Measurements from ENCODE around the gene GDF10.

Gene GDF10

GRCh38 chr10:47339186-47339735 is 39.3 kb downstream of the GDF10 start:
- no peak for ATAC-seq
- TF ChIP-seq PPARA (CRISPR knock-in tag; IDR thresholded peaks at IDR 0.05; ENCODE audit: borderline replicate concordance) (no peak), CSDC2 (CRISPR knock-in tag; IDR thresholded peaks at IDR 0.05) (no peak), TOX (CRISPR knock-in tag; IDR thresholded peaks at IDR 0.05; ENCODE audit: borderline replicate concordance) (no peak), ZNF70 (CRISPR knock-in tag; IDR thresholded peaks at IDR 0.05) (no peak), ZFP3 (CRISPR knock-in tag; IDR thresholded peaks at IDR 0.05) (no peak), OSR1 (CRISPR knock-in tag; IDR thresholded peaks at IDR 0.05) (no peak), TCF4 (CRISPR knock-in tag; IDR thresholded peaks at IDR 0.05; ENCODE audit: borderline replicate concordance) (no peak), ISL1 (CRISPR knock-in tag; IDR thresholded peaks at IDR 0.05) (no peak), ESRRG (CRISPR knock-in tag; IDR thresholded peaks at IDR 0.05) (no peak), GLIS3 (CRISPR knock-in tag; IDR thresholded peaks at IDR 0.05) (no peak), ZFP30 (CRISPR knock-in tag; IDR thresholded peaks at IDR 0.05) (no peak)

- ATAC-seq: peak; percentile 51
- TF ChIP-seq POU6F1 (CRISPR knock-in tag; IDR thresholded peaks at IDR 0.05; ENCODE audit: borderline replicate concordance, low read depth) (no peak), ZC3H10 (CRISPR knock-in tag; IDR thresholded peaks at IDR 0.05) (no peak), ZNF70 (CRISPR knock-in tag; IDR thresholded peaks at IDR 0.05) (no peak), TCF4 (CRISPR knock-in tag; IDR thresholded peaks at IDR 0.05; ENCODE audit: borderline replicate concordance) (no peak), CSDC2 (CRISPR knock-in tag; IDR thresholded peaks at IDR 0.05) (no peak), ZNF565 (CRISPR knock-in tag; conservative IDR thresholded peaks at IDR 0.05; ENCODE audit: low read depth) (no peak), RARB (CRISPR knock-in tag; IDR thresholded peaks at IDR 0.05) (no peak), ISL1 (CRISPR knock-in tag; IDR thresholded peaks at IDR 0.05) (no peak), GLIS3 (CRISPR knock-in tag; IDR thresholded peaks at IDR 0.05) (no peak), PPARA (CRISPR knock-in tag; IDR thresholded peaks at IDR 0.05; ENCODE audit: borderline replicate concordance) (no peak), ZNF8 (CRISPR knock-in tag; IDR thresholded peaks at IDR 0.05) (no peak), ZFP30 (CRISPR knock-in tag; IDR thresholded peaks at IDR 0.05) (no peak), CREB5 (CRISPR knock-in tag; IDR thresholded peaks at IDR 0.05; ENCODE audit: low read depth) (no peak), ZFP3 (CRISPR knock-in tag; IDR thresholded peaks at IDR 0.05) (no peak), ARNTL (CRISPR knock-in tag; IDR thresholded peaks at IDR 0.05; ENCODE audit: borderline replicate concordance, low read depth) (no peak), ESRRG (CRISPR knock-in tag; IDR thresholded peaks at IDR 0.05) (no peak), SNAI2 (CRISPR knock-in tag; IDR thresholded peaks at IDR 0.05) (no peak), TOX (CRISPR knock-in tag; IDR thresholded peaks at IDR 0.05; ENCODE audit: borderline replicate concordance) (no peak), PATZ1 (CRISPR knock-in tag; IDR thresholded peaks at IDR 0.05; ENCODE audit: borderline replicate concordance) (no peak)
- TF ChIP-seq, protein P1, sequence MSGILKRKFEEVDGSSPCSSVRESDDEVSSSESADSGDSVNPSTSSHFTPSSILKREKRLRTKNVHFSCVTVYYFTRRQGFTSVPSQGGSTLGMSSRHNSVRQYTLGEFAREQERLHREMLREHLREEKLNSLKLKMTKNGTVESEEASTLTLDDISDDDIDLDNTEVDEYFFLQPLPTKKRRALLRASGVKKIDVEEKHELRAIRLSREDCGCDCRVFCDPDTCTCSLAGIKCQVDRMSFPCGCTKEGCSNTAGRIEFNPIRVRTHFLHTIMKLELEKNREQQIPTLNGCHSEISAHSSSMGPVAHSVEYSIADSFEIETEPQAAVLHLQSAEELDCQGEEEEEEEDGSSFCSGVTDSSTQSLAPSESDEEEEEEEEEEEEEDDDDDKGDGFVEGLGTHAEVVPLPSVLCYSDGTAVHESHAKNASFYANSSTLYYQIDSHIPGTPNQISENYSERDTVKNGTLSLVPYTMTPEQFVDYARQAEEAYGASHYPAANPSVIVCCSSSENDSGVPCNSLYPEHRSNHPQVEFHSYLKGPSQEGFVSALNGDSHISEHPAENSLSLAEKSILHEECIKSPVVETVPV (CRISPR knock-in tag; IDR thresholded peaks at IDR 0.05): no peak
Measured at GRCh38 chr10:47339759-47340607, 40.0 kb downstream of the GDF10 start.

DNA sequence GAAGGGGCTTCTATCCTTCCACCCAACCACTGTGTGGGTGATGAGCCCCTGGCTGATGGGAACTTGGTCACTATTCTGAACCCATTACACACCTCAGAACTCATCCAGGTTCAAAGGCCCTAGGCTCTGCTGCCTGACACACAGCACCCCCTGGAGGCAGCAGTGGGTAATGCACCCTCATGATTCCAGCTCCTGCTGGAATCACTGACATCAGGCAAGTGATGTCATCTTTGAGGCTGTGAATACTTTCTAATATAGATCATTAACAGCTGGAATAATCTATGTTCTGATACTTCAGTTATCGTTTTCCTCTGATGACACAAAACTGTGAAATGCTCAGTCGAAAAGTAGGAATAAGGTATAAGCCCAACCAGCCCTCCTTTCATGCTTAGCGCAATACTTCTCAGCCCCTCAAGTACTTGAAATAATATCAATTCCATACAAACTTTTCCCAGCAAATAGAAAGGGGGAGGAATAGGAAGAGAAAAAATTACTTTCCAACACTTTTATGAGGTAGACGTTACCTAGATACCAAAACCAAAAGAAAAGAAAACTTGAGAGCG is 40.7 kb downstream of the GDF10 start:
- peak; percentile 90 for ATAC-seq
- TF ChIP-seq PATZ1 (CRISPR knock-in tag; IDR thresholded peaks at IDR 0.05; ENCODE audit: borderline replicate concordance) (no peak), ZNF565 (CRISPR knock-in tag; conservative IDR thresholded peaks at IDR 0.05; ENCODE audit: low read depth) (no peak), RARB (CRISPR knock-in tag; IDR thresholded peaks at IDR 0.05) (no peak), BACH2 (CRISPR knock-in tag; IDR thresholded peaks at IDR 0.05; ENCODE audit: borderline replicate concordance) (no peak), ZC3H10 (CRISPR knock-in tag; IDR thresholded peaks at IDR 0.05) (no peak), PPARA (CRISPR knock-in tag; IDR thresholded peaks at IDR 0.05; ENCODE audit: borderline replicate concordance) (no peak), ZNF70 (CRISPR knock-in tag; IDR thresholded peaks at IDR 0.05) (no peak), SNAI2 (CRISPR knock-in tag; IDR thresholded peaks at IDR 0.05) (no peak), ISL1 (CRISPR knock-in tag; IDR thresholded peaks at IDR 0.05) (no peak), POU6F1 (CRISPR knock-in tag; IDR thresholded peaks at IDR 0.05; ENCODE audit: borderline replicate concordance, low read depth) (no peak)
